Measurements from ENCODE around the gene ANKRD66. TPM values are rescaled to one million over a fixed set of nuclear protein-coding genes. Genes with fewer than 3 reads are reported as not detected.

ANKRD66 gene
- total and polyA plus RNA-seq, 2 of the 4 experiments (the other 2 are of a cell fraction): not detected

GRCh38 chr6:46794068-46794467 lies 47.3 kb downstream of the ANKRD66 start:
- CTCF ChIA-PET: no interaction called here
- in situ Hi-C loops (cut with MboI; ENCODE audit: low sequenced_read_pairs): loop anchor here (25.0 kb wide), 1 partner anchor 382 kb away; no protein-coding TSS in a partner anchor
- H3K4me2 ChIP-seq (ENCODE audit: low read depth, low read length): no peak overlapping the region
- DNase-seq (no peak), ATAC-seq (ENCODE audit: low read depth) (no peak)
- no peak overlapping the region for H2BK5ac ChIP-seq (ENCODE audit: low read depth, low read length, poor library complexity, severe bottlenecking)
- no peak overlapping the region for H3K18ac ChIP-seq (ENCODE audit: low read depth, low read length)
- H4K91ac ChIP-seq (ENCODE audit: insufficient read depth, low read depth, low read length): no peak overlapping the region
- H3K9ac ChIP-seq (ENCODE audit: low read depth, low read length): no peak overlapping the region
- no peak overlapping the region for H3K14ac ChIP-seq (replicated peaks; ENCODE audit: low read depth, low read length)
- TF ChIP-seq MAFK (IDR thresholded peaks at IDR 0.05; ENCODE audit: low read depth, low read length): no peak
- TF ChIP-seq CTCF (conservative IDR thresholded peaks at IDR 0.05; ENCODE audit: low read depth, low read length): no peak
- TF ChIP-seq, protein P1, sequence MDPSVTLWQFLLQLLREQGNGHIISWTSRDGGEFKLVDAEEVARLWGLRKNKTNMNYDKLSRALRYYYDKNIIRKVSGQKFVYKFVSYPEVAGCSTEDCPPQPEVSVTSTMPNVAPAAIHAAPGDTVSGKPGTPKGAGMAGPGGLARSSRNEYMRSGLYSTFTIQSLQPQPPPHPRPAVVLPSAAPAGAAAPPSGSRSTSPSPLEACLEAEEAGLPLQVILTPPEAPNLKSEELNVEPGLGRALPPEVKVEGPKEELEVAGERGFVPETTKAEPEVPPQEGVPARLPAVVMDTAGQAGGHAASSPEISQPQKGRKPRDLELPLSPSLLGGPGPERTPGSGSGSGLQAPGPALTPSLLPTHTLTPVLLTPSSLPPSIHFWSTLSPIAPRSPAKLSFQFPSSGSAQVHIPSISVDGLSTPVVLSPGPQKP (IDR thresholded peaks at IDR 0.05; ENCODE audit: borderline replicate concordance, low read depth, low read length): no peak
- TF ChIP-seq MXI1 (IDR thresholded peaks at IDR 0.05; ENCODE audit: borderline replicate concordance, low read depth, low read length): no peak
- TF ChIP-seq NFE2L2 (IDR thresholded peaks at IDR 0.05; ENCODE audit: low read depth, low read length): no peak
- no peak for TF ChIP-seq RCOR1 (IDR thresholded peaks at IDR 0.05; ENCODE audit: insufficient replicate concordance, low read length)
- TF ChIP-seq CEBPB (IDR thresholded peaks at IDR 0.05; ENCODE audit: low read depth, low read length): no peak
- TF ChIP-seq FOS (IDR thresholded peaks at IDR 0.05; ENCODE audit: low read depth, low read length): no peak
- TF ChIP-seq MAZ (IDR thresholded peaks at IDR 0.05; ENCODE audit: borderline replicate concordance, low read depth, low read length): no peak
- no peak for TF ChIP-seq USF2 (IDR thresholded peaks at IDR 0.05; ENCODE audit: low read depth, low read length)
- TF ChIP-seq BHLHE40 (IDR thresholded peaks at IDR 0.05; ENCODE audit: low read depth, low read length): no peak
- no peak for TF ChIP-seq SMC3 (IDR thresholded peaks at IDR 0.05; ENCODE audit: low read depth, low read length)
- intact Hi-C loops (cut with micrococcal nuclease): no loop called here
- no peaks in the 10 kb centered on the region for H3K9me1 ChIP-seq (ENCODE audit: insufficient read depth, low read length)
- no peak overlapping the region for H4K8ac ChIP-seq (ENCODE audit: low read depth in 2 of 2, low read length in 2 of 2)
- no peak overlapping the region for H3K4me3 ChIP-seq (ENCODE audit: insufficient read depth, low read depth, low read length)
- H2BK20ac ChIP-seq (ENCODE audit: low read depth, low read length): no peak overlapping the region
- no TSS peak for BruUV-seq (replicated peaks)
- H4K5ac ChIP-seq (ENCODE audit: low read depth, low read length): no peak overlapping the region
- H3K79me1 ChIP-seq (ENCODE audit: low read depth in 1 of 2, low read length in 2 of 2): no peaks in the 10 kb centered on the region
- H2AK5ac ChIP-seq (ENCODE audit: low read depth, low read length): no peak overlapping the region
- no peaks in the 10 kb centered on the region for H4K20me1 ChIP-seq (ENCODE audit: insufficient read depth, low read length)
- H3K56ac ChIP-seq (ENCODE audit: extremely low read depth, insufficient read depth, low read length): no peak overlapping the region
- H3K27ac ChIP-seq (ENCODE audit: insufficient read depth, low read length): no peak overlapping the region
- WGBS, 2 experiments (ENCODE audit: extremely low coverage in 2 of 2, insufficient read length in 1 of 2): no CpG with 5 or more reads among the region's 3 CpGs
- no peak overlapping the region for H3K4ac ChIP-seq (ENCODE audit: low read depth, low read length)
- H3K27me3 ChIP-seq (ENCODE audit: control insufficient read depth, insufficient read depth, low read length): no peaks in the 10 kb centered on the region
- H3K36me3 ChIP-seq (ENCODE audit: control insufficient read depth, insufficient read depth, low read length): no peaks in the 10 kb centered on the region
- no peaks in the 10 kb centered on the region for H3K4me1 ChIP-seq (ENCODE audit: control insufficient read depth, insufficient read depth, low read length)
- no peak overlapping the region for H2AK9ac ChIP-seq (replicated peaks; ENCODE audit: low read depth, low read length, poor library complexity)
- POLR2A ChIA-PET (ENCODE audit: unreplicated experiment): no interaction called here
- no peak overlapping the region for H2BK120ac ChIP-seq (ENCODE audit: low read depth, low read length)
- H2BK15ac ChIP-seq (ENCODE audit: low read depth, low read length): no peak overlapping the region
- no peaks in the 10 kb centered on the region for H3K9me3 ChIP-seq (ENCODE audit: control insufficient read depth, insufficient read depth, low read length)
- dilution Hi-C loops (cut with HindIII; ENCODE audit: low sequenced_read_pairs, unreplicated experiment): no loop called here
- no peak overlapping the region for H2AFZ ChIP-seq (replicated peaks; ENCODE audit: low read length, poor library complexity)
- no peak overlapping the region for H3K23ac ChIP-seq (ENCODE audit: low read depth, low read length)
